Esophagus squamous epithelium (tissue), 5 donors: ENCODE results near the gene CYB561D1. TPM values are rescaled to one million over a fixed set of nuclear protein-coding genes. Genes with fewer than 3 reads are reported as not detected.
"Not testable (repeated sequence)": the region's sequence is repeated elsewhere in the genome, so short reads cannot be mapped to it uniquely, and the experiment has no call there.

Experiments used
- DNase-seq: peaks from one replicate; lab custom pipeline; 2025; lab: John Stamatoyannopoulos, UW
- H3K27ac ChIP-seq, 4 donors: fragments of 200-600 bp; sonication (generic); one replicate each; pipeline ENCODE4 v1.5.1; 2016 to 2019; ENCODE audit warnings: mild to moderate bottlenecking in 1 of 4
- H3K27me3 ChIP-seq, 4 donors: fragments of 200-600 bp; sonication (generic); 1 replicate in 3 of 4; 2 replicates in 1 of 4; pipeline versions ENCODE4 v1.5.1 to v1.6.0; 2017 to 2021; ENCODE audit warnings: antibody characterized with exemption in 1 of 4
- H3K36me3 ChIP-seq, 3 donors: fragments of 200-600 bp; sonication (generic); one replicate each; pipeline ENCODE4 v1.5.1; 2016 to 2019
- H3K4me1 ChIP-seq, 3 donors: fragments of 200-600 bp; sonication (generic); one replicate each; pipeline ENCODE4 v1.5.1; 2017 to 2019
- H3K4me3 ChIP-seq, 4 donors: fragments of 200-600 bp; sonication (generic); 1 replicate in 3 of 4; 2 replicates in 1 of 4; pipeline ENCODE4 v1.5.1; 2016 to 2019; ENCODE audit warnings: mild to moderate bottlenecking in 2 of 4, moderate library complexity in 1 of 4
- H3K9me3 ChIP-seq, 3 donors: fragments of 200-600 bp; sonication (generic); one replicate each; pipeline ENCODE4 v1.5.1; 2016 to 2019
- POLR2A ChIP-seq, 4 donors: fragments of 450-650 bp; IDR thresholded peaks; one replicate each; pipeline ENCODE4 v1.6.1; 2017; ENCODE audit warnings: antibody characterized with exemption in 4 of 4, mild to moderate bottlenecking in 4 of 4, moderate library complexity in 3 of 4
- WGBS, 2 donors: methylation state at CpG; one replicate each; pipeline ENCODE4 v1.1.5; 2018; 5-methylcytosine and 5-hydroxymethylcytosine counted together
- intact Hi-C: fragments of 100-400 bp; cut with DNase I; formaldehyde crosslinking; loops from one replicate; pipeline ENCODE4 v1.15.0; 2022
- total RNA-seq, 4 donors: library from RNA; depleted of rRNA; stranded (reverse); fragments of >200 nt; gene quantifications; one replicate each; pipeline ENCODE4 v1.1.0, GENCODE V29; 2016
- TF ChIP-seq, protein P1 (sequence below), 6 experiments: fragments of 450-650 bp in 4 of 6; fragments of 200-600 bp in 2 of 6; sonication (generic) in 2 of 6; IDR thresholded peaks; one replicate each; pipeline ENCODE4 v1.5.1; 2016 to 2019; ENCODE audit warnings: antibody characterized with exemption in 6 of 6, mild to moderate bottlenecking in 4 of 6, moderate library complexity in 4 of 6
- donor health status: DM: yes; HTN: yes; CAD: no.

The CYB561D1 gene
- total RNA-seq, 4 donors from 2014 or later, result 3.1 to 12.7 (median 7.3) TPM

DNA sequence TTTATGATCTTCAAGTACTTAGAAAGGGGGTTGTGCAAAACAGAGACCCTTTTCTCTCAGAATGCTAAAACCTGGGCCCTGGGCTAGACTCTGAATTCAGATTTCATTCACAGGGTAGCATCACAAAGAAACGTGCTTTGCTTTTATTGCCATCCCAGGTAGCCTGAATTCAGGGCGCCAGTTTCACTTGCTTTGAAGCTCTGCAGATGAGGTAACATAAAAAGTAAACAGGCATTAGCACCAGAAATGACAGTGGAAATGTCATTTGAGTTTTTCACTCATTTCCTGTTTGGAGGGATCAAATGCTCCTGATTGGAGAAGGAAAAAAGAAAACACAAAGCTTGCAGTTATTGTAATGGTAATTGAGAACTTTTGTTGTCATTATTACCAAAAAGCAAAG lies 25.0 kb upstream of the CYB561D1 start:
- H3K36me3 ChIP-seq, result no peaks in the 10 kb centered on the region
- H3K27ac ChIP-seq, result no peak overlapping the region
- no peak overlapping the region for H3K4me3 ChIP-seq
- peaks cover 0 to 81% (median 14%) of the 10 kb centered on the region in 4 donors for H3K27me3 ChIP-seq
- no peak for DNase-seq
- TF ChIP-seq POLR2A (IDR thresholded peaks at IDR 0.05), result no peak
- TF ChIP-seq, protein P1, sequence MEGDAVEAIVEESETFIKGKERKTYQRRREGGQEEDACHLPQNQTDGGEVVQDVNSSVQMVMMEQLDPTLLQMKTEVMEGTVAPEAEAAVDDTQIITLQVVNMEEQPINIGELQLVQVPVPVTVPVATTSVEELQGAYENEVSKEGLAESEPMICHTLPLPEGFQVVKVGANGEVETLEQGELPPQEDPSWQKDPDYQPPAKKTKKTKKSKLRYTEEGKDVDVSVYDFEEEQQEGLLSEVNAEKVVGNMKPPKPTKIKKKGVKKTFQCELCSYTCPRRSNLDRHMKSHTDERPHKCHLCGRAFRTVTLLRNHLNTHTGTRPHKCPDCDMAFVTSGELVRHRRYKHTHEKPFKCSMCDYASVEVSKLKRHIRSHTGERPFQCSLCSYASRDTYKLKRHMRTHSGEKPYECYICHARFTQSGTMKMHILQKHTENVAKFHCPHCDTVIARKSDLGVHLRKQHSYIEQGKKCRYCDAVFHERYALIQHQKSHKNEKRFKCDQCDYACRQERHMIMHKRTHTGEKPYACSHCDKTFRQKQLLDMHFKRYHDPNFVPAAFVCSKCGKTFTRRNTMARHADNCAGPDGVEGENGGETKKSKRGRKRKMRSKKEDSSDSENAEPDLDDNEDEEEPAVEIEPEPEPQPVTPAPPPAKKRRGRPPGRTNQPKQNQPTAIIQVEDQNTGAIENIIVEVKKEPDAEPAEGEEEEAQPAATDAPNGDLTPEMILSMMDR (IDR thresholded peaks at IDR 0.05), result no peak
- 5 to 22% methylated on average over 2 of the region's 2 CpGs for WGBS, 2 donors
- H3K4me1 ChIP-seq, result peaks cover 9 to 23% (median 16%) of the 10 kb centered on the region in 3 donors
- intact Hi-C loops, result no loop called here
- no peaks in the 10 kb centered on the region for H3K9me3 ChIP-seq

DNA sequence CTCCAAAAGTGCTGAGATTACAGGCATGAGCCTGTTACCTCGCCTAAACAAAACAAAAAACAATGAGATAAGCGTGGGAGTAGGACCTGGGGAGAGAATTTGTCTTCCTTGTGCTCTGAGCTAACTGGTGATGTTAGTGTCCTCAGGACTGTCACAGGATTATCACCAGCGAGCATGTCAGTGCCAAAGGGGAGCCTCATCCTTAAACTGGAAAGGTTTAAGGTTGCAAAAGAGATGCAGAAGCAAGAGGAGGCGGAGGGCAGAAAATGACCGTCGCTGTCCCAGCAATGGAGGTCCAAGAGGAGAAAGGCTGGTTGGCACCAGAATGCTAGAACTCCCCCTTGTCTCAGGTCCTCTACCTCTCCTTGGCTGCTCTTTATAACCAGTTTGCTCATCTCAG lies 23.6 kb upstream of the CYB561D1 start:
- 44 to 53% methylated on average over 6 of the region's 6 CpGs for WGBS, 2 donors
- H3K4me1 ChIP-seq, result peaks cover 9 to 23% (median 16%) of the 10 kb centered on the region in 3 donors
- no peak overlapping the region for H3K27ac ChIP-seq
- DNase-seq, result no peak
- intact Hi-C loops, result no loop called here
- TF ChIP-seq, protein P1 (IDR thresholded peaks at IDR 0.05), result no peak
- no peak for TF ChIP-seq POLR2A (IDR thresholded peaks at IDR 0.05)
- H3K36me3 ChIP-seq, result no peaks in the 10 kb centered on the region
- no peaks in the 10 kb centered on the region for H3K9me3 ChIP-seq
- H3K4me3 ChIP-seq, result no peak overlapping the region
- peaks cover 0 to 67% (median 11%) of the 10 kb centered on the region in 4 donors for H3K27me3 ChIP-seq

DNA sequence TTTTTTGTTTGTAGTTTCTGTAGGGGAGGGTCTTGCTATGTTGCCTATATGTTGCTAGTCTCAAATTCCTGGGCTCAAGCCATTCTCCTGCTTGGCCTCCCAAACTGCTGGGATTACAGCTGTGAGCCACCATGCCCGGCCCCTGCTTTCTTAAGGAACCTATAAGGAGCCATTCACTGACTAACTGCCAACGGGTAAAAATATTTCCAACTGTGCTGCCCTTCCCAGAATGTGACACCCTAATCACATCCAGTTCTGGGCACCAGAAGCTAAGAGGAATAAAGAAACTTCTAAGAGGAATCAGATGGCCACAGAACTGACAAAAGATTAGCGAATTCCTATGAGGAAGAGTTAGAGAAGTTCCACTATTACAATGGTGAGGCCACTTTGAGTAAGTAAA lies 21.1 kb upstream of the CYB561D1 start:
- H3K27me3 ChIP-seq, result peaks cover 0 to 53% (median 2%) of the 10 kb centered on the region in 4 donors
- no peak for TF ChIP-seq POLR2A (IDR thresholded peaks at IDR 0.05)
- TF ChIP-seq, protein P1 (IDR thresholded peaks at IDR 0.05), result no peak
- H3K36me3 ChIP-seq, result no peaks in the 10 kb centered on the region
- intact Hi-C loops, result no loop called here
- H3K4me1 ChIP-seq, result no peaks in the 10 kb centered on the region
- WGBS, 2 donors, result 30 to 41% methylated on average over 2 to 3 of the region's 3 CpGs
- no peaks in the 10 kb centered on the region for H3K9me3 ChIP-seq
- no peak overlapping the region for H3K27ac ChIP-seq
- no peak overlapping the region for H3K4me3 ChIP-seq
- DNase-seq, result no peak

DNA sequence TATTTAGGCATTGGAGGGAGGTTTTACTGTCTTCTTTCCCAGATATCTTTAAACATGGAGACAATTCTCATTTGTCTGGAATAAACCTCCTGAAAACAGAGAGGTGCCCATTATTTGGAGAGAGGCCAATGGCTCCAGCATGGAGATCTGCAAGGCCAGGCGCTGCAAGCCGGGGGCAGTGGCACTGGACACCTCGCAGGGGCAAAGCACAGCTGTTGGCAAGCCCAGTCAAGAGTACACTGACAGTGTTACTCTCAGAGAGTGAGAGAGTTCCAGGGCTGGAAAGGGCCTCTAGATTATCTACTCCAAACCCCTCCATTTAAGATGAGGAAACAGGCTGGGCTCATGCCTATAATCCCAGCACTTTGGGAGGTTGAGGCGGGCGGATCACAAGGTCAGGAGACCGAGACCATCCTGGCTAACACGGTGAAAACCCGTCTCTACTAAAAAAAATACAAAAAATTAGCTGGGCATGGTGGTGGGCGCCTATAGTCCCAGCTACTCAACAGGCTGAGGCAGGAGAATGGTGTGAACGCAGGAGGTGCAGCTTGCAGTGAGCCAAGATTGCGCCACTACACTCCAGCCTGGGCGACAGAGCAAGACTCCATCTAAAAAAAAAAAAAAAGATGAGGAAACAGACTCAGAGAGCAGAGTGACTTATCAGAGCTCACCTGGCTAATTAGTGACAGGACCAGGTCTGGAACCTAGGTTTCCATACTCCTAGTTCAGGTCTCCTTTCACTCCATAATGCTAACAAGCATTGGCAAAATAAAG lies 20.4 kb upstream of the CYB561D1 start:
- H3K27ac ChIP-seq, H3K4me1 ChIP-seq, H3K4me3 ChIP-seq, intact Hi-C loops, H3K36me3 ChIP-seq, H3K9me3 ChIP-seq, DNase-seq: not testable (repeated sequence)
- 76 to 82% methylated on average over 11 to 12 of the region's 12 CpGs for WGBS, 2 donors
- H3K27me3 ChIP-seq, result peaks cover 0 to 52% (median 2%) of the 10 kb centered on the region in 4 donors

DNA sequence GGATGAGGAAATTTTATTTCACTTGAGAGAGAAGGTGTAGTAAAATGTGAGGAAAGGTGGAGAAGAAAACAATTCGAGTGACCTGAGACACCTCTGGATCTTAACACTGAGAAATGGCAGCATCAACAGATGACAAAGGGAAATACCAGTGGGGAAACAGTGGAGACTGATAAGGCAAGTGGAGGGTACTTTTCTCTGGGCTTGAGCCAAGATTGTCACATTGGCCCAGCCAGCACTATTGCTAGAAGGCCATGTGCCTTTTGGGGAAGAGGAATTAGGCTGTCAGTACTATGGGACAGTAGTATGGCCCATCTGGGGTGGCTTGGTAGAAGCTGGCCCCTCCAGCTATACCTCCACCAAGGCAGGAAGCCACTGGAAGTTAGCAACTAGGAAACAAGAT lies 19.2 kb upstream of the CYB561D1 start:
- TF ChIP-seq, protein P1 (IDR thresholded peaks at IDR 0.05), result no peak
- no peak for TF ChIP-seq POLR2A (IDR thresholded peaks at IDR 0.05)
- H3K27me3 ChIP-seq, result peaks cover 0 to 46% (median 2%) of the 10 kb centered on the region in 4 donors
- no peak for DNase-seq
- no peaks in the 10 kb centered on the region for H3K36me3 ChIP-seq
- 56 to 67% methylated on average over 1 of the region's 1 CpG for WGBS, 2 donors
- no peaks in the 10 kb centered on the region for H3K9me3 ChIP-seq
- no peaks in the 10 kb centered on the region for H3K4me1 ChIP-seq
- no peak overlapping the region for H3K27ac ChIP-seq
- no peak overlapping the region for H3K4me3 ChIP-seq
- intact Hi-C loops, result no loop called here
